HG03460 (cell line): ENCODE results near the gene RACK1.
A peak's percentile ranks its signal among the peaks of the same experiment; 100 is the strongest.
"Not testable (repeated sequence)": the region's sequence is repeated elsewhere in the genome, so short reads cannot be mapped to it uniquely, and the experiment has no call there.

Source experiments
- ATAC-seq: cut with Tn5 transposase; IDR thresholded peaks from one replicate; pipeline ENCODE4 v1.9.1; 2021; ENCODE audit not compliant: unreplicated experiment

RACK1 gene

GRCh38 chr5:181217111-181217802 lies 26.4 kb downstream of the RACK1 start:
- peak; percentile 14 for ATAC-seq

GRCh38 chr5:181215997-181216989 lies 27.4 kb downstream of the RACK1 start:
- ATAC-seq = no peak

- ATAC-seq = not testable (repeated sequence)
These were observed 29.5 kb downstream of the RACK1 start for GRCh38 chr5:181214249-181214648.

GRCh38 chr5:181212934-181213333 lies 30.8 kb downstream of the RACK1 start:
- ATAC-seq = no peak

- no peak for ATAC-seq
These were observed 31.6 kb downstream of the RACK1 start for GRCh38 chr5:181212080-181212479.

- no peak for ATAC-seq
These were observed 32.5 kb downstream of the RACK1 start for GRCh38 chr5:181211208-181211607.

GRCh38 chr5:181210698-181211097 lies 33.0 kb downstream of the RACK1 start:
- not testable (repeated sequence) for ATAC-seq

GRCh38 chr5:181210148-181210547 lies 33.6 kb downstream of the RACK1 start:
- not testable (repeated sequence) for ATAC-seq

- ATAC-seq = not testable (repeated sequence)
These were observed 34.7 kb downstream of the RACK1 start for GRCh38 chr5:181209006-181209405.

GRCh38 chr5:181207960-181208253 lies 35.8 kb downstream of the RACK1 start:
- ATAC-seq = no peak

GRCh38 chr5:181207214-181207959 lies 36.3 kb downstream of the RACK1 start:
- ATAC-seq = no peak

GRCh38 chr5:181205761-181206649 lies 37.7 kb downstream of the RACK1 start:
- no peak for ATAC-seq

- no peak for ATAC-seq
These were observed 38.6 kb downstream of the RACK1 start, which contains the start of gene TRIM7 for GRCh38 chr5:181204826-181205760. Gene TRIM7 (minus strand): TSS chr5:181205196. CDS start chr5:181205110, 86 bp downstream.

GRCh38 chr5:181204113-181204825 lies 39.4 kb downstream of the RACK1 start:
- ATAC-seq = no peak

GRCh38 chr5:181203777-181204112 lies 40.0 kb downstream of the RACK1 start:
- no peak for ATAC-seq

GRCh38 chr5:181203093-181203711 lies 40.5 kb downstream of the RACK1 start:
- ATAC-seq = no peak

- no peak for ATAC-seq
These were observed 42.9 kb downstream of the RACK1 start for GRCh38 chr5:181200816-181201215.
